ENCODE data around the gene DKK3.

DNA sequence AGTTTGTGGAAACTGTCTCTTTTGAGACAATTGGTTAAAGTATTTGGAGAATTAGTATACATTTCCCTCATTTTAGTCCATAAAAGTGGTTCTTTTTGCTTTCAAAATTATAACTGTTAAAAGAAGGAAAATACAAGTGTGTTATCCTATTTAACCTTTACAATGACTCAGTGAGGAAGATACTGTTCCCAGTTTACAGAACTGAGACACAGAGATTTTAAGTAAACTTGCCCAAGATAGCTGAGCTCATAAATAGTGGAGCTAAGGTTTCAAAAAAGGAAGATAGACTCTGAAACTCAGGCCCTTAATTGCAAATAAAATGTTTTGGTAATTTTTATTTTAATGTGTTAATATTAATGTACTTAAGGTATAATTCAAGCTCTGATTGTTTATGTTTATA lies 58.9 kb downstream of the DKK3 start:
- TF ChIP-seq, protein P1, sequence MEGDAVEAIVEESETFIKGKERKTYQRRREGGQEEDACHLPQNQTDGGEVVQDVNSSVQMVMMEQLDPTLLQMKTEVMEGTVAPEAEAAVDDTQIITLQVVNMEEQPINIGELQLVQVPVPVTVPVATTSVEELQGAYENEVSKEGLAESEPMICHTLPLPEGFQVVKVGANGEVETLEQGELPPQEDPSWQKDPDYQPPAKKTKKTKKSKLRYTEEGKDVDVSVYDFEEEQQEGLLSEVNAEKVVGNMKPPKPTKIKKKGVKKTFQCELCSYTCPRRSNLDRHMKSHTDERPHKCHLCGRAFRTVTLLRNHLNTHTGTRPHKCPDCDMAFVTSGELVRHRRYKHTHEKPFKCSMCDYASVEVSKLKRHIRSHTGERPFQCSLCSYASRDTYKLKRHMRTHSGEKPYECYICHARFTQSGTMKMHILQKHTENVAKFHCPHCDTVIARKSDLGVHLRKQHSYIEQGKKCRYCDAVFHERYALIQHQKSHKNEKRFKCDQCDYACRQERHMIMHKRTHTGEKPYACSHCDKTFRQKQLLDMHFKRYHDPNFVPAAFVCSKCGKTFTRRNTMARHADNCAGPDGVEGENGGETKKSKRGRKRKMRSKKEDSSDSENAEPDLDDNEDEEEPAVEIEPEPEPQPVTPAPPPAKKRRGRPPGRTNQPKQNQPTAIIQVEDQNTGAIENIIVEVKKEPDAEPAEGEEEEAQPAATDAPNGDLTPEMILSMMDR (IDR thresholded peaks at IDR 0.05; ENCODE audit: poor library complexity, severe bottlenecking) = no peak
- TF ChIP-seq RAD21 (conservative IDR thresholded peaks at IDR 0.05) = no peak
- TF ChIP-seq SMC3 (conservative IDR thresholded peaks at IDR 0.05; ENCODE audit: poor library complexity) = no peak
- no peak for TF ChIP-seq EZH2 (IDR thresholded peaks at IDR 0.05; ENCODE audit: borderline replicate concordance, insufficient read depth, low read length, poor library complexity, severe bottlenecking)
- TF ChIP-seq TAF1 (IDR thresholded peaks at IDR 0.05; ENCODE audit: low read depth) = no peak
- TF ChIP-seq POLR2AphosphoS5 (IDR thresholded peaks at IDR 0.05) = no peak

All from neural cell (in vitro differentiated cells).